Fibroblast of peridontal ligament (primary cell): ENCODE results near the gene OR2T34.
"Not testable (repeated sequence)": the region's sequence is repeated elsewhere in the genome, so short reads cannot be mapped to it uniquely, and the experiment has no call there.

Experiments used
- DNase-seq: peaks from one replicate; pipeline ENCODE4 v3.0.0-alpha.2; 2010; ENCODE audit errors: extremely low read depth

OR2T34 gene, protein sequence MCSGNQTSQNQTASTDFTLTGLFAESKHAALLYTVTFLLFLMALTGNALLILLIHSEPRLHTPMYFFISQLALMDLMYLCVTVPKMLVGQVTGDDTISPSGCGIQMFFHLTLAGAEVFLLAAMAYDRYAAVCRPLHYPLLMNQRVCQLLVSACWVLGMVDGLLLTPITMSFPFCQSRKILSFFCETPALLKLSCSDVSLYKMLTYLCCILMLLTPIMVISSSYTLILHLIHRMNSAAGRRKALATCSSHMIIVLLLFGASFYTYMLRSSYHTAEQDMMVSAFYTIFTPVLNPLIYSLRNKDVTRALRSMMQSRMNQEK

DNA sequence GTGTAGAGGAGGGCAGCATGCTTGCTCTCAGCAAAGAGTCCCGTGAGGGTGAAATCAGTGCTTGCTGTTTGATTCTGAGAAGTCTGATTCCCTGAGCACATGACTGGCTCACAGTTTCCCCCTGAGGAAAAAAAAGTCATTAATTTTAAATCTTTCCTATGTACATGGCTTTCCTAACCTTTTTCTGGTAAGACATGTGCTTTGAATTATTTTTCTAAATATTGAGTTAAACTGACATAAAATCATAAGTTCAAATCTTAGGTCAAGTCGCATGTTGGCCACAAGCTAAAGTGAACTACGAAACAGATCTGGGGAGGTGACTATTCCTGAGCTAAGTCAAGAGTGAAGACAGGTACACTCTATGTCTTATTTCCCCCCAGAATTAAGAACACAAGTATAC lies at the start of gene OR2T34:
OR2T34 (minus strand) TSS at position 101 of the 400 bp plus-strand sequence; CDS start at position 101, 0 bp downstream.
- not testable (repeated sequence) for DNase-seq

DNA sequence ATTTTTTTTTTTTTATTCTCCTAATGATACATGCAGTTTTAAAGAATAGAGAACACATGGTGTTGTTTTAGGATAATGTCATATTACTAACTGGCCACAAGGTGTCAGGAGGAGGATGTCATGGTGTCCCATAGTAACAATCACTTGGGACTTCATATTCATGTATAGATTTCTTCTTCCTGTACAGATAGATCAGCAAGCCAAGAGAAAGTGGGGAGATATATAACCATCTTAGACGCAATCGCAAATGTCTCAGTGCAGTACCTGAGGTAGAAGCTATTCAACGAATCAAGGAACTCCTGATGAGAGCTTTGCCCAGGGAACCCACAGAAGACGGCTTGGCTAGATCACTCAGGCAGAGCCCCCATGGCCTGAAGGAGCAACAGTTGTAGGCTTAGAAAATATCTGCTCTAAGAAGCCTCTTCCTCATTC lies 48.0 kb upstream of the OR2T34 start:
- peak; percentile 27 for DNase-seq

DNA sequence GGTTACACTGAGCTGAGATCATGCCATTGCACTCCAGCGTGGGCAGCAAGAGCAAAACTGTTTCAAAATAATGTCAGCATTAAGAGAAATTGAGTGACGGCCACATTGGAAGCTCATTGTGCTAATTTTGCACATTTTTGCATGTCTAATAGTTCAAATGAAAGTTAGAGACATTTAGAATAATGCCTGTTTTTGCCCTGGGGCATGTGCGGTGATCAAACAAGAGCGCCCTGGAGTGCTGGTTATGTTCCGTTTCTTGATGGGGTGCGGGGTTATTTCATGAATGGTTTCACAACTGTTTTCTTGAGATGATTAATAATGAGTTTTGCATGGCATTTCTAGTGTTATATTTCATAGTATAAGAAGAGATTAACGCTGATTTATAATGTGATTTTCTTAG lies 47.2 kb upstream of the OR2T34 start:
- no peak for DNase-seq

DNA sequence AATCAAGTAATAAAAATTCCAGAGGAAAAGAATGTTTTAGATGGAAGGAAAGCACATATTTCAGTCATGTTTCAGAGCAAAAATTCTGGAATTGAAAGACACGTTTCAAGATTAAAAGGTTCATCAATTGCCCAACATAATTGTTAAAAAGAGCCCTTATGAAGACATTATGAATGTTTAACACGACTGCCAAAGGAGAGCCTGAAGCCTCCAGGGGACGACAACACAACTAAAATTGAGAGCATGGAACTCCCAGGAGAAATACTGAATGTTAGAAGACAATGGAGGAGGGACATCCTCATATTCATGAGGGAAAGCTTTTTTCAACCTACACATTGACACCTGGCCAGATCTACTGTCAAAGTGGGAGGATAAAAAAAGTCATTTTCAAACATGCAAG lies 44.3 kb upstream of the OR2T34 start:
- DNase-seq, result peak; percentile 18

DNA sequence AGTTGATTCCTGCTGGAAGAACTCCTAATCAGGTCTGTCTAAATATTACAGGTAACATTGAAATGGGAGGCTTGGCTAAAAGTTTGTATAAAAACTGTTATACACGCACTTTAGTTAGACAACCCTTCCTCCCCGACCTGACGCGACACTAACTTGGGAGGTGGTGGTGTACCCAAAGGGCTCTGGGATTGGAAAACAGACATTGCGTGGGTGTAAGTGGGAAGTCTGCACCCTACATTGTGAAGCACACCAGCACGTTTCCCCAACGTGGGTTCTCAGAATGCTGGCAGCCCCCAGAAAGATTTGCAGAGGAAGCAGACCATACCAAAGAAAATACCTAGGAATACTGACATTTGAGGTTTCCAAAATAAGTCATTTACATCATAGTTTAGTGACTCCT lies 43.6 kb upstream of the OR2T34 start:
- DNase-seq, result no peak

DNA sequence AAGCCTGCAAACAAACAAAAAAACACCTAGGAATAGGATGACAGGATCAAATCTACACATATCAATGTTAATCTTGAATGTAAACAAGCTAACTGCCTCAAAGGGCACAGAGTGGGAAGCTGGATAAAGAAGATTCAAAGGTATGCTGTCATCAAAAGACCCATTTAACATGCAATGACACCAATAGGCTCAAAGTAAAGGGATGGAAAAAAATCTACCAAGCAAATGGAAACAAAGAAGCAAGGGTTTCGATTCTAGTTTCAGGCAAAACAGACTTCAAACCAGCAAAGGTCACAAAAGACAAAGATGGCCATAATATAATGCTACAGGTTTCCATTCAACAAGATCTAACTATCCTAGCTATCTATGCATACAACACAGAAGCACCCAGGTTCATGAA lies 39.2 kb upstream of the OR2T34 start:
- DNase-seq, result no peak

DNA sequence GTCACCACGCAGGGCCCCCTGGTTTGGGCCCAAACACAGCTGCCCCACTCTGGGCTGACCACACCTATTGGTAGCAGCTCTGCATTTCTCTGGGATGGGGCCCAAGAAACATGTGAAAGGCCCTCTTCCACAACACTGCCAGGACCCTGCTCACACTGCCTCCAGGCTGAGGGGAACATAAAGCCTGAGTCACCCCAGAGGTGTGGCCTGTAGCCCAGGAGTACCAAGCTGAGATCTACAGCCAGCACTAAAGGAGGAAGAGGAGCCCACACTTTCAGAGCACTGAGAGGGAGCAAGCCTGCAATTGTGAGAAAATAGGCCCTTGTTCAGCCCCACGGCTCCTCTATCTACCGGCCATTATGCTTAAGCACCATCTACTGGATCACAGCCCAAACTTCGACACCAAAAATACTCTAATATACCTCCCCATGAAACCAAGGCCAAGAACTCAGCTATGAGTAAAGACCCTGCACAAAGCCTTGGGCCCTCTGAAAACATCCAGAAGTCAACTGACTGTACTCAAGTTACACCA lies 37.4 kb upstream of the OR2T34 start:
- DNase-seq, result no peak

DNA sequence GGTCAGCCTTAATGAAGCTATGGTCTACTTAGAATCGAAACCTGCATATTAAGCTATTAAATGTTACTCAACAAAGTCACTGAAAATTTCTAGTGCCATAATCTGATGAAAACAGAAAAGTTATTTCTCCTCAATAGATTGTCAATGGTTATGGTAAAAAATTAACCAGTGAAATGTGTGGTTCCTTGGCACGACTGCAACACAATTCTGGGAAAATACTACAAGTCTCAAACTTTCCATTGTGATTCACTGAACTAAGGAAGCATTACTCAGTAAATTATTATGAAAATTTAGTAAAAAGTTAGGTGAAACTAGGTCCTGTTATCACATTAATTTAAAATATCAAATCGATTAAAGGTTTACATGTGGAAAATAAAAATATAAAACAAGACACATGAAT lies 35.7 kb upstream of the OR2T34 start:
- DNase-seq, result no peak

DNA sequence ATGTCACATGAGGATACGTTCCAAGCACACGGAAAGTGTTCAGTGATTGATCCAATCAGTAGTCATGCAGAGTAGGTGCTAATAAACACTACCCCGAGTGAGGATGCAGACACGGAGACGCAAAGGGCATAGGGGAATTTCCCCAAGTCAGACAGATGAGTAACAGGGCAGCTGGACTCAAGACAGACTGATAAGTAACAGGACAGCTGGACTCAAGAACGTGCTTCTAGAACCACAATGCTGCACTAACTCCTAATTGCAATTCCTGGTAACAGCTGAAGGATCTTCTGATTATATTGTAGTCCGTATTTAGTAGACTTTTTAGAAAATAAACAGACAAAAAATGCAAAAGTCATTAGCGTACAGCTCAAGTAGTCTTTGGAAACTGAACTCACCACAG lies 24.8 kb upstream of the OR2T34 start:
- DNase-seq, result no peak

DNA sequence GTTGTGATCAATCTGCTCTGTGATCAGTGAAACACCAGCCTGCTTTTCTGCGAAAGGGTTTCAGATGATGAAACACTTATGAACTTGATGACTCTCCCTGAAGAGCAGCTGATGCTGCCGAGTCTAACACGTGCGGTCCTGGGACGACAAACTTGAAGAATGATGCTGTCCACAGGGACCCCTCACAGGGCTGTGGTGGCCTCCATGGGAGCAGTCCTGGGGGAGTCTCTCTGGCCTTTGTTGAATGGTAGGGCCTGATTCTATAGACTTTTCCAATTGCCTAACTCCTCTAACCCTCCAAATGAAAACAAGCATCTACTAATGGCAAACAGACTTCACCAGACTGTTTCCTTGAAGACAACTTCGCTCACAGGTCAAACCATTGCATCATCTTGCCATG lies 23.0 kb upstream of the OR2T34 start, which contains the start of gene OR2T10:
OR2T10 (minus strand) TSS at position 112 of the 400 bp plus-strand sequence. CDS start 3,932 bp downstream, outside the sequence.
- DNase-seq, result no peak

DNA sequence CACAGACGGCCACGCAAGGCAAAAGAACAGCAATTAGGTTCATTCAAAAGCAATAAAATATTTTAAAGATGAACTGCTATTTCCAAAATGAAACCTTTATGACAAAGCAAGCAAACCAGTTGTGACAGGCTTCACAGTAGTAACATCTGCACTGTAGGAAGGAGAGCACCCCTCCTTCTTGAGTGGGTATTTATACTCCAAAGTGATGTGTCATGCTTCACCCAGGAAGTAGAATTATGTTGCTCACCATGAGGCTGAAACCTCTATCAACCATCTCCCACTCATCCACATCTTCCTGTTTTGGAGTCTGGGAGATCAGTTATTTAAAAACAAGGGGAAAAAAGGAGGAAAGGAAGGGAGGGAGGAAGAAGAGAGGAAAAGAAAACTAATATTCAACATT lies 22.1 kb upstream of the OR2T34 start:
- DNase-seq, result no peak

DNA sequence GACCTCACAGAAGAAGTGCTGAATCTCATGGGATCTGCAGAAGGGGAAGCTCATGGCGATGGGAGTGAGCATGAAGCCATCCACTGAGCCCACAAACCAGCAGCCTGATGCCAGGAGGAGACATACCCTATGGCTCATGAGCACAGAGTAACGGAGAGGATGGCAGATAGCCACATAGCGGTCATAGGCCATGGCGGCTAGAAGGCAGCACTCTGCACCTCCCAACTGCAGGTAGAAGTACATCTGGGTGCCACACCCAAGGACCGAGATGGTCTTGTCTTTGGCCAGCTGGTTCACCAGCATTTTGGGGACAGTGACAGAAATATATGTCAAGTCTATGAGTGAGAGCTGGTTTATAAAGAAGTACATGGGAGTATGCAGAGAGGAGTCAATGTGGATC lies 18.7 kb upstream of the OR2T34 start:
- DNase-seq, result no peak

DNA sequence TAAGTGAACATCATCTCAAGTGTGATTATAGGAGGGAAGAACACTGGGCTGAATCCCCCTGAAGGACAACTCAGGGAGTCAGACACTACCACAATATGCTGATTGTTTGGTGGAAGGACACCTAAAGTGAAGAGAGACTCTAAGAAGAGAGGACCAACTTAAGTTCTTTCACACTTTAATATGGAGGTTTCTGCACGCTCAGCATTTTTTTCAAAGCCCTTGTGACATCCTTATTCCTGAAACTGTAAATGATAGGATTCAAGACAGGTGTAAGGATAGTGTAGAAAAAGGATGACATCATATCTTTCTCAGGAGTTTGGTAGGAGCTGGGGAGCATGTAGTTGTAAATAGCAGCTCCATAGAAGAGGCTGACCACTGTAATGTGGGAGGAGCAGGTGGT lies 18.1 kb upstream of the OR2T34 start:
- DNase-seq, result no peak

DNA sequence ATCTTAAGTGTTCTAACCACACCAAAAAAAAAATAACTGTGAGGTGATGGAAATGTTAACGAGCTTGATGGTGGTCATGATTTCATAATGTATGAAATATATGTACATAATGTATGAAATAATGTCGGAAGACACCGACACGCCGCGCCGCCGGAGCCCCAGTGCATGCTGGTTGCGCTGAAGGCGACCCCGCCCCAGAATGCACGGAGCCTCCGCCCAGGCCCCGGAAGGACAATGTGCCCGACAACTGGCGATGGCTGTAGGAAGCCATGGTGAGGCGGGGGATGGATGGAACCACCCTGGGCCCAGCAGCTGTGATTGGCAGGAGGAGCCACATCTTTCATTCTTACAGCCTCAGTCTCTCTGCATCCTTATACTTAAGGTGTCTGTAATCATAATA lies 15.5 kb upstream of the OR2T34 start:
- no peak for DNase-seq

DNA sequence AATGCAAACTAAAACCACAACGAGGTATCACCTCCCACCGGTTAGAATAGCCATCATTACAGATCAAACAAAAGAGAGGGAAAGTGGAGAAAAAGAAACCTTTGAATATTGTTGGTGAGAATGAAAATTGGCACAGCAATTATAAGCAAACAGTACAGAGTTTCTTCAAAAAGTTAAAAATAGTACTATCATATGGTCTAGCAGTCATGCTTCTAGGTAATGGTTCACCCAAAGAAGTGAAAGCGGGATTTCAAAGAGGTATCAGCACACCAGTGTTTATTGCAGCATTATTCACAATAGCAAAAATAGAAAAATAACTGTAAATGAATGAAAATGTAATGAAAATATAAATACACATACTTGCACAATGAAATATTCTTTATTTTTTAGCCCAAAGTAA lies 14.8 kb upstream of the OR2T34 start:
- no peak for DNase-seq

DNA sequence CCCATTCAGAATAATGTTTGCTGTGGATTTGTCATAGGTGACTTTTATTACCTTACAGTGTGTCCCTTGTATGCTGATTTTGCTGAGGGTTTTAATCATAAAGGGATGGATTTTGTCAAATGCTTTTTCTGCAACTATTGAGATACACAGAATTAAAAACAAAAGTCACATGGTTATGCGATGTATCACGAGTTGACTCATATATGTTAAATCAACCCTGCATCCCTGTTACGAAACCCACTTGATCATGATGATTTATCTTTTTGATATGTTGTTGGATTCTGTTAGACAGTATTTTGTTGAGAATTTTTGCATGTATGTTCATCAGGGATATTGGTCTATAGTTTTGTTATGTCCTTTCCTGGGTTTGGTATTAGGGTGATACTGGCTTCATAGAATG lies 10.7 kb upstream of the OR2T34 start:
- no peak for DNase-seq

DNA sequence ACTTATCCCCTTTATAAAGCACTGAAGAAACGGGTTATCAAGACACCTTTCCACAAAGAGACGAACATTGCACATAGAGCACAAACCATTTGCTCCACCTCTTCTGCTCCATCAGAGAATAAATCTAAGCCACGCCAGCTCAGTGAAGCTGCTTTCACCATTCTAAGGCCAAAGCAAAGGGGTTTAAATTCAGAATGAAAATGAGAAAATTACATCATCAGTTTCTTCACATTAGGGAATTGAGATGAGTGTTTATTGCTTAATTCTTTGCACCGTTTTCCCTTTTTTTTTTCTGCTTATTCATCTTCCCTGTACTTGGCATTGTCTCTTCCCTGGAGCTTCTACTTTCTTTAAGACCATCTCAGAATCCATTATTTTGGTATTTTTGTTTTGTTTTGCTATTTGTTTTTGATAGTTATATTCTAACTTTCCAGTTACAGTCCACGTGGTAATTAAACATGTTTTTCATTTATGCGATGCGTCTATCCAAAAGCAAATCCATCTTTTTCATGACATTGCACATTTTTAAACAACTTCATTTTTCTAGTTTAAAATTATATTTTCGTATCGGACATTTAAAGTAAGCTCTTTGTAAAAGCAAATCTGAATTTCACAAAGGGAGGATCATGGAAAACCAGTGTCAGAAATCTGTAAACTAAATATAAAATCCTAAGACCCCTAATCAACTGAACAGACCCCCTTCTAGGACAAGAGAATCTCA lies 1.9 kb upstream of the OR2T34 start:
- DNase-seq, result no peak

DNA sequence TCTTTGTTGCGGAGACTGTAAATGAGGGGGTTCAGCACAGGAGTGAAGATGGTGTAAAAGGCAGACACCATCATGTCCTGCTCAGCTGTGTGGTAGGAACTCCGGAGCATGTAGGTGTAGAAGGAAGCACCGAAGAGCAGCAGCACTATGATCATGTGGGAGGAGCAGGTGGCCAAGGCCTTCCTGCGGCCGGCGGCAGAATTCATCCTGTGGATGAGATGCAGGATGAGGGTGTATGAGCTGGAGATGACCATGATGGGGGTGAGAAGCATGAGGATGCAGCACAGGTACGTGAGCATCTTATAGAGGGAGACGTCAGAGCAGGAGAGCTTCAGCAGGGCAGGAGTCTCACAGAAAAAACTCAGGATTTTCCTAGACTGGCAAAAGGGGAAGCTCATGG lies 701 bp downstream of the OR2T34 start:
- not testable (repeated sequence) for DNase-seq

DNA sequence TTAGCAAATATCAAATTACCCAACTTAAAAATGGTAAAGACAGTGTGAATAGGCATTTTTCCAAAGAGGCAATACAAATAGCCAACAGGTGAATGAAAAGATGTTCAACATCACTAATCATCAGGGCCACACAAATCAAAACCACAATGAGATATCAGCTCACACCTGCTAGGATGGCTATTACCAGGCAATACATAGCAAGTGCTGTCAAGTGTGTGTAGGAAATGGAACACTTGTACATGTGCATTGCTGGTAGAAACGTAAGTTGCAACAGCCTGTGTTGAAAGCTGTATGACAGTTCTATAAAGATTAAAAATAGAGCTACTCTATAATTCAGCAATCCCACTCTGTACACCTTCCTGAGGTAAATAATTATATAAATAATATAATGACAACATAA lies 2.5 kb downstream of the OR2T34 start:
- not testable (repeated sequence) for DNase-seq

DNA sequence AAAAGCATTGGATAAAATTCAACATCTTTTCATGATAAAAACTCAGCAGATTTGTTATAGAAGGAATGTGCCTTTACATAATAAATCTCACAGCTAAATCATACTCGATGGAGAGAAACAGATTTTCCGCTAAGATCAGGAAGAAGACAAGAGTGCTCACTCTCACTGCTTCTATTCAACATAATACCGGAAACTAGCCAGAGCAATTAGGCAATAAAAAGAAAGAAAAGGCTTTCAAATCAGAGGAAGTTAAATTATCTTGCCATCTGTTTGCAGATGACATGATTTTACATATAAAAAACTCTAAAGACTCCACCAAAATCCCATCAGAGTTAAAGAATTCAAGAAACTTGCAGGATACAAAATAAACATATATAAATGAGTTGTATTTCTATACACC lies 3.7 kb downstream of the OR2T34 start:
- not testable (repeated sequence) for DNase-seq

DNA sequence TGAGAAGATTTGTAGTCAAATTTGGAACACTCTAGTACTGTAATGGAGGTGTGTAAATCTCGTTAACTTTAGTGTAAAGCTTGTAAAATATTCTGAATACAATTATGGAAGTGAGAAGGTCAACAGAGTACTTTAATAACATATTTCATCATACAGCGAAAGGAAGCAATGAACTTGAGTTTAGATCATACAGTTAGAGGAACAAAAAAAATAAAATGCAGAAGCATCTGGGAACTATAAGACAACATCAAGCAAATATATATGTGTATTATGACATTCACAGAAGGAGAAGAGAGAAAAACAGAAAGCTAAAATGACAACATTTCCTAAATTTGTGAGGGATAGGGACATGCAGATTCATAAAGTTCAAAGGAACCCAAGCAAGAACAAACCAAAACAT lies 5.5 kb downstream of the OR2T34 start:
- DNase-seq, result not testable (repeated sequence)

DNA sequence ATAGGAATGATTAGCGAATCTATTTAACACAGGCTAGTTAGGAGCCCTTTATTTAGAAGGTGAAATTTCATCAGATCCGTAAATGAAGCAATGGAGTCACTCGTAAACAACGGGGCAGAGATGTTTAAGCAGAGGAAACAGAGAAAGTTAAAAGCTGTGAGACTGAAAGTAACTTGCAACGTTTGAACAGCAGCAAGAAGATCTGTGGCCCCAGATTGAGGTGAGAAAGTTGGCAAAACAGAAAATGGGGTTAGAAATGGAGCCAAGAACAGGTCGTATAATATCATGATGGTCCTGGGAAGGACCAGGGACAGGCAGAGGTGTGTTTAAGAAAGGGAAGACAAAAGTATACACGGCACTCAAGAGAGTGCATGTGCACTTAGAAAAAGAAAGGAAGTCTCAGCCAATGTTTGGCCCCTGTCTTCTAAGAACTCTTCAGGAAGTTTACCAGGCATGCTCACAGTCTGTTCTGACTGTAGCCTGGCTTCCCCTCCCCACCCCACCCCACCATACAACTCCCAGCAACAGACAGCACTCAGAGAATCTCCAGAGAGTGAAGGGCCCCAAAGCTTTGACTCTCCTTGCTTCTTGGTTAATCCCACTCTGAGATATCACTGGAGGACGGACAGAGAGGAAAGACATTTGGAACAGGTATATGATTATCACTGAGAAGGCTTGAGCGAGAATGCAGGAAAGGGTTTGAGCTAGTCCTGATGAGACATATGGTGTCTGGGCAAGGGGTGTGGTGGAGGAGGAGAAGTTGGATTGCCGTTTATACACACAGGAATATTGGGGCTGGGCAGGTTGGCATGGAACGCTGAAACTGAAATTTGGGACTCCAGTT lies 8.8 kb downstream of the OR2T34 start:
- not testable (repeated sequence) for DNase-seq
